Measurements from ENCODE around the gene TBC1D9. TPM values are rescaled to one million over a fixed set of nuclear protein-coding genes. Genes with fewer than 3 reads are reported as not detected.
A peak's percentile ranks its signal among the peaks of the same experiment; 100 is the strongest.

The TBC1D9 gene
- total and polyA plus RNA-seq, 2 of the 13 experiments (the other 11 are each of a cell fraction or from before 2014, with no cell fraction given) = 11.9 to 12.2 TPM

GRCh38 chr4:140756319-140757231 lies at the start of gene TBC1D9 (continued):
- peak; percentile 78 for TF ChIP-seq ATF7 (IDR thresholded peaks at IDR 0.05)
- TF ChIP-seq ATF7 (CRISPR knock-in tag; IDR thresholded peaks at IDR 0.05) = peak; percentile 76; the same call in 1 of the 2 replicates
- TF ChIP-seq NR1H2 (CRISPR knock-in tag; IDR thresholded peaks at IDR 0.05; ENCODE audit: borderline replicate concordance, low read depth) = no peak
- TF ChIP-seq LRRFIP1 (CRISPR knock-in tag; conservative IDR thresholded peaks at IDR 0.05) = no peak
- TF ChIP-seq ARID3A (IDR thresholded peaks at IDR 0.05; ENCODE audit: low read depth, low read length) = peak; percentile 75; the same call in 1 of the 2 replicates
- peak; percentile 92; the same call in 1 of the 2 replicates for TF ChIP-seq ZNF678 (CRISPR knock-in tag; IDR thresholded peaks at IDR 0.05)
- TF ChIP-seq CC2D1A (CRISPR knock-in tag; IDR thresholded peaks at IDR 0.05) = no peak
- TF ChIP-seq POLR2A (IDR thresholded peaks at IDR 0.05; ENCODE audit: insufficient read depth in 1 of 2, low read depth in 2 of 2, low read length in 2 of 2) = peak; percentile 58 to 77
- no peak for TF ChIP-seq FOXO4 (CRISPR knock-in tag; conservative IDR thresholded peaks at IDR 0.05)
- TF ChIP-seq SRF (IDR thresholded peaks at IDR 0.05; ENCODE audit: low read depth, low read length) = no peak
- no peak; the same call in 1 of the 2 replicates for TF ChIP-seq ZNF329 (CRISPR knock-in tag; IDR thresholded peaks at IDR 0.05; ENCODE audit: low read depth)
- TF ChIP-seq PATZ1 (CRISPR knock-in tag; IDR thresholded peaks at IDR 0.05) = no peak
- no peak for TF ChIP-seq SUZ12 (IDR thresholded peaks at IDR 0.05; ENCODE audit: low read depth, low read length)
- no peak for TF ChIP-seq HIC2 (CRISPR knock-in tag; IDR thresholded peaks at IDR 0.05; ENCODE audit: low read depth)
- no peak for TF ChIP-seq ZFP41 (CRISPR knock-in tag; IDR thresholded peaks at IDR 0.05; ENCODE audit: borderline replicate concordance)
- TF ChIP-seq ZIK1 (CRISPR knock-in tag; IDR thresholded peaks at IDR 0.05; ENCODE audit: borderline replicate concordance, low read depth) = no peak
- peak; percentile 72; the same call in 1 of the 2 replicates for TF ChIP-seq ZMAT3 (CRISPR knock-in tag; conservative IDR thresholded peaks at IDR 0.05)
- no peak; the same call in 1 of the 2 replicates for TF ChIP-seq STAG1 (CRISPR knock-in tag; IDR thresholded peaks at IDR 0.05)
- TF ChIP-seq HNRNPH1 (optimal IDR thresholded peaks at IDR 0.05; ENCODE audit: low read depth, low read length) = no peak

All from HepG2 (cell line).